Small intestine (tissue), 7 donors: ENCODE data around the gene DDIT4. TPM values are rescaled to one million over a fixed set of nuclear protein-coding genes. Genes with fewer than 3 reads are reported as not detected.

Source experiments
- DNase-seq, 2 donors: peaks; one replicate each; pipeline versions ENCODE4 v3.0.0 to v3.0.0-alpha.2; 2013
- FAIRE-seq: peaks from 2 replicates; lab custom pipeline; 2012; peaks lifted over from hg19 to GRCh38; lab: Jason Lieb, UNC
- H3K27ac ChIP-seq, 3 donors: one replicate each; pipeline ENCODE4 v1.5.1; 2013; ENCODE audit warnings: low read length in 2 of 3, mild to moderate bottlenecking in 2 of 3, control low read depth in 1 of 3, inconsistent platforms in 1 of 3, low read depth in 1 of 3, moderate library complexity in 1 of 3
- H3K27me3 ChIP-seq, 3 donors: one replicate each; pipeline ENCODE4 v1.6.1; 2013; ENCODE audit warnings: low read length in 3 of 3, inconsistent platforms in 1 of 3; ENCODE audit not compliant: control insufficient read depth in 3 of 3, insufficient read depth in 3 of 3
- H3K36me3 ChIP-seq, 3 donors: one replicate each; pipeline ENCODE4 v1.6.1; 2013; ENCODE audit warnings: low read length in 3 of 3, inconsistent platforms in 1 of 3, low read depth in 1 of 3, mild to moderate bottlenecking in 1 of 3, moderate library complexity in 1 of 3; ENCODE audit not compliant: control insufficient read depth in 3 of 3, insufficient read depth in 2 of 3
- H3K4me1 ChIP-seq, 3 donors: one replicate each; pipeline ENCODE4 v1.6.1; 2013; ENCODE audit warnings: low read length in 2 of 3, inconsistent platforms in 1 of 3, low read depth in 1 of 3, mild to moderate bottlenecking in 1 of 3, moderate library complexity in 1 of 3; ENCODE audit not compliant: control insufficient read depth in 3 of 3, insufficient read depth in 2 of 3
- H3K4me3 ChIP-seq, 3 donors: one replicate each; pipeline ENCODE4 v1.5.1; 2013; ENCODE audit warnings: low read length in 3 of 3, control low read depth in 1 of 3, inconsistent platforms in 1 of 3, low read depth in 1 of 3, mild to moderate bottlenecking in 1 of 3, moderate library complexity in 1 of 3
- H3K9me3 ChIP-seq, 2 donors: one replicate each; pipeline ENCODE4 v1.6.1; 2013; ENCODE audit warnings: low read depth in 1 of 2, low read length in 1 of 2; ENCODE audit not compliant: control insufficient read depth in 2 of 2, insufficient read depth in 1 of 2
- WGBS, 3 donors: extraction: QIAGEN DNeasy Blood & Tissue Kit; methylation state at CpG; one replicate each; pipeline ENCODE4 v1.1.7; 2013; 5-methylcytosine and 5-hydroxymethylcytosine counted together
- polyA plus RNA-seq, 4 donors: library from polyadenylated mRNA; stranded (reverse) in 3 of 4; unstranded in 1 of 4; fragments of 200-250 nt in 3 of 4; fragments of 120-200 nt in 1 of 4; gene quantifications; one replicate each; pipeline versions ENCODE4 v1.2.1 to v1.2.3, GENCODE V29; 2013
- donor health status: healthy with polysubstance abuse.
- donor health status: control.
- donor health status: control.
- donor health status: Bipolar disorder and iron deficiency.
- donor health status: healthy.

Gene DDIT4
- polyA plus RNA-seq, 4 donors = 34.4 to 330 (median 41.6) TPM

- no peaks in the 10 kb centered on the region for H3K36me3 ChIP-seq
Measured at GRCh38 chr10:72310636-72311035, 36.9 kb downstream of the DDIT4 start.

GRCh38 chr10:72311667-72312066 is 37.9 kb downstream of the DDIT4 start:
- 80 to 83% (median 80%) methylated on average over 7 of the region's 7 CpGs for WGBS, 3 donors
- H3K36me3 ChIP-seq = no peaks in the 10 kb centered on the region
- H3K27me3 ChIP-seq = no peaks in the 10 kb centered on the region
- FAIRE-seq (no peak), DNase-seq (no peak)
- no peaks in the 10 kb centered on the region for H3K9me3 ChIP-seq
- peaks cover 11 to 41% (median 13%) of the 10 kb centered on the region in 3 donors for H3K4me1 ChIP-seq
- H3K4me3 ChIP-seq = no peak overlapping the region
- H3K27ac ChIP-seq = no peak overlapping the region

More at GRCh38 chr10:72310636-72311035, 36.9 kb downstream of the DDIT4 start:
- H3K9me3 ChIP-seq = no peaks in the 10 kb centered on the region
- peaks cover 5 to 30% (median 9%) of the 10 kb centered on the region in 3 donors for H3K4me1 ChIP-seq
- no peak overlapping the region for H3K4me3 ChIP-seq
- DNase-seq (no peak), FAIRE-seq (no peak)
- no peak overlapping the region for H3K27ac ChIP-seq
- WGBS, 3 donors = 88 to 91% (median 90%) methylated on average over 4 of the region's 4 CpGs
- H3K27me3 ChIP-seq = no peaks in the 10 kb centered on the region

GRCh38 chr10:72312865-72313391 is 39.2 kb downstream of the DDIT4 start:
- Histone ChIP-seq H3K36me3 (no peaks in the 10 kb centered on the region), H3K27me3 (no peaks in the 10 kb centered on the region), H3K27ac (no peak overlapping the region), H3K4me1 (peaks cover 13 to 43% (median 14%) of the 10 kb centered on the region in 3 donors), H3K4me3 (no peak overlapping the region), H3K9me3 (no peaks in the 10 kb centered on the region)
- DNase-seq (no peak), FAIRE-seq (no peak)
- 91 to 94% (median 93%) methylated on average over 8 of the region's 8 CpGs for WGBS, 3 donors

GRCh38 chr10:72314263-72314662 is 40.5 kb downstream of the DDIT4 start:
- DNase-seq (no peak), FAIRE-seq (no peak)
- H3K4me3 ChIP-seq = no peak overlapping the region
- peaks cover 11 to 36% (median 12%) of the 10 kb centered on the region in 3 donors for H3K4me1 ChIP-seq
- no peaks in the 10 kb centered on the region for H3K9me3 ChIP-seq
- no peaks in the 10 kb centered on the region for H3K27me3 ChIP-seq
- no peaks in the 10 kb centered on the region for H3K36me3 ChIP-seq
- 99 to 100% (median 99%) methylated on average over 7 of the region's 7 CpGs for WGBS, 3 donors
- H3K27ac ChIP-seq = no peak overlapping the region

- H3K27ac ChIP-seq = peak overlapping the region in 2 of 3 donors; percentile 58 to 77
- no peaks in the 10 kb centered on the region for H3K9me3 ChIP-seq
- H3K27me3 ChIP-seq = no peaks in the 10 kb centered on the region
- no peak for DNase-seq
- FAIRE-seq = no peak
- 34 to 44% (median 44%) methylated on average over 7 of the region's 7 CpGs for WGBS, 3 donors
- peaks cover 11 to 35% (median 12%) of the 10 kb centered on the region in 3 donors for H3K4me1 ChIP-seq
- H3K4me3 ChIP-seq = no peak overlapping the region
- no peaks in the 10 kb centered on the region for H3K36me3 ChIP-seq
Measured at GRCh38 chr10:72315054-72315453, 41.3 kb downstream of the DDIT4 start.

- Histone ChIP-seq H3K27ac (peak overlapping the region in 2 of 3 donors; percentile 58 to 77), H3K36me3 (no peaks in the 10 kb centered on the region), H3K4me1 (peaks cover 11 to 41% (median 16%) of the 10 kb centered on the region in 3 donors), H3K27me3 (no peaks in the 10 kb centered on the region), H3K4me3 (no peak overlapping the region), H3K9me3 (no peaks in the 10 kb centered on the region)
- no peak for FAIRE-seq
- 8 to 24% (median 21%) methylated on average over 2 of the region's 2 CpGs for WGBS, 3 donors
- peak; percentile 56 to 93 for DNase-seq
Measured at GRCh38 chr10:72315611-72316385, 42.1 kb downstream of the DDIT4 start.

- DNase-seq (no peak), FAIRE-seq (no peak)
- no peak overlapping the region for H3K4me3 ChIP-seq
- no peaks in the 10 kb centered on the region for H3K36me3 ChIP-seq
- WGBS, 3 donors = 33 to 45% (median 38%) methylated on average over 3 of the region's 3 CpGs
- no peaks in the 10 kb centered on the region for H3K27me3 ChIP-seq
- peaks cover 11 to 47% (median 20%) of the 10 kb centered on the region in 3 donors for H3K4me1 ChIP-seq
- peak overlapping the region in 2 of 3 donors; percentile 58 to 77 for H3K27ac ChIP-seq
- H3K9me3 ChIP-seq = no peaks in the 10 kb centered on the region
Measured at GRCh38 chr10:72316386-72316700, 42.6 kb downstream of the DDIT4 start.

GRCh38 chr10:72316748-72317435 is 43.2 kb downstream of the DDIT4 start:
- peak overlapping the region in 2 of 3 donors; percentile 58 to 77 for H3K27ac ChIP-seq
- no peak overlapping the region for H3K4me3 ChIP-seq
- no peaks in the 10 kb centered on the region for H3K9me3 ChIP-seq
- no peaks in the 10 kb centered on the region for H3K27me3 ChIP-seq
- DNase-seq (peak; percentile 61 to 77), FAIRE-seq (no peak)
- H3K4me1 ChIP-seq = peaks cover 11 to 52% (median 20%) of the 10 kb centered on the region in 3 donors
- 48 to 61% (median 52%) methylated on average over 12 of the region's 12 CpGs for WGBS, 3 donors
- H3K36me3 ChIP-seq = no peaks in the 10 kb centered on the region
